ENCODE results near the gene MFSD6L.

GRCh38 chr17:8828517-8828875 is 29.3 kb upstream of the MFSD6L start:
- no peak for TF ChIP-seq EZH2 (IDR thresholded peaks at IDR 0.05; ENCODE audit: borderline replicate concordance, low read length)
- TF ChIP-seq, protein P1, sequence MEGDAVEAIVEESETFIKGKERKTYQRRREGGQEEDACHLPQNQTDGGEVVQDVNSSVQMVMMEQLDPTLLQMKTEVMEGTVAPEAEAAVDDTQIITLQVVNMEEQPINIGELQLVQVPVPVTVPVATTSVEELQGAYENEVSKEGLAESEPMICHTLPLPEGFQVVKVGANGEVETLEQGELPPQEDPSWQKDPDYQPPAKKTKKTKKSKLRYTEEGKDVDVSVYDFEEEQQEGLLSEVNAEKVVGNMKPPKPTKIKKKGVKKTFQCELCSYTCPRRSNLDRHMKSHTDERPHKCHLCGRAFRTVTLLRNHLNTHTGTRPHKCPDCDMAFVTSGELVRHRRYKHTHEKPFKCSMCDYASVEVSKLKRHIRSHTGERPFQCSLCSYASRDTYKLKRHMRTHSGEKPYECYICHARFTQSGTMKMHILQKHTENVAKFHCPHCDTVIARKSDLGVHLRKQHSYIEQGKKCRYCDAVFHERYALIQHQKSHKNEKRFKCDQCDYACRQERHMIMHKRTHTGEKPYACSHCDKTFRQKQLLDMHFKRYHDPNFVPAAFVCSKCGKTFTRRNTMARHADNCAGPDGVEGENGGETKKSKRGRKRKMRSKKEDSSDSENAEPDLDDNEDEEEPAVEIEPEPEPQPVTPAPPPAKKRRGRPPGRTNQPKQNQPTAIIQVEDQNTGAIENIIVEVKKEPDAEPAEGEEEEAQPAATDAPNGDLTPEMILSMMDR (IDR thresholded peaks at IDR 0.05; ENCODE audit: low read length) = no peak
